ENCODE results near the gene CELF4.

- no peak for TF ChIP-seq CTCF (IDR thresholded peaks at IDR 0.05)
- TF ChIP-seq POLR2A (IDR thresholded peaks at IDR 0.05), result no peak
Measured at GRCh38 chr18:37598966-37599896, 33.6 kb upstream of the CELF4 start.

All from breast epithelium (tissue), 3 donors.